LNCAP (cell line): Measurements from ENCODE around the gene ZNF785.

ENCODE experiments used
- CTCF ChIP-seq: fragments of 450-650 bp; IDR thresholded peaks from 2 replicates; pipeline ENCODE4 v1.5.1; 2017; ENCODE audit warnings: mild to moderate bottlenecking

ZNF785 gene

GRCh38 chr16:30557707-30557956, 27.9 kb downstream of the ZNF785 start:
- no peak for TF ChIP-seq CTCF

- no peak for TF ChIP-seq CTCF
Observed at GRCh38 chr16:30556125-30556473, 29.4 kb downstream of the ZNF785 start.

GRCh38 chr16:30555315-30556124, 30.0 kb downstream of the ZNF785 start:
- no peak for TF ChIP-seq CTCF

GRCh38 chr16:30554557-30555314, 30.8 kb downstream of the ZNF785 start:
- TF ChIP-seq CTCF = no peak

- TF ChIP-seq CTCF = no peak
Observed at GRCh38 chr16:30553393-30553899, 32.1 kb downstream of the ZNF785 start.

- no peak for TF ChIP-seq CTCF
Observed at GRCh38 chr16:30552956-30553355, 32.5 kb downstream of the ZNF785 start.

- no peak for TF ChIP-seq CTCF
Observed at GRCh38 chr16:30551781-30552180, 33.7 kb downstream of the ZNF785 start.
